RWPE1 (cell line): ENCODE measurements around the gene SALL2.
"Not testable (repeated sequence)": the region's sequence is repeated elsewhere in the genome, so short reads cannot be mapped to it uniquely, and the experiment has no call there.

Experiments used
- CTCF ChIA-PET: fragments of 350-600 bp; sonication (Branson Sonifier 250); formaldehyde crosslinking; extraction: SDS; loops from one replicate; lab custom pipeline; 2021; lab: Yijun Ruan, JAX
- POLR2A ChIA-PET: fragments of 400-600 bp; formaldehyde crosslinking; extraction: SDS; loops from one replicate; lab custom pipeline; 2020; ENCODE audit warnings: antibody characterized with exemption; ENCODE audit not compliant: low non-redundant PET; lab: Yijun Ruan, JAX
- DNase-seq: peaks from one replicate; pipeline ENCODE4 v3.0.0; 2012; ENCODE audit warnings: low spot score
- H3K27ac ChIP-seq: fragments of 450-650 bp; 2 replicates; pipeline ENCODE4 v1.5.1; 2017
- TF ChIP-seq, protein P1 (sequence below): fragments of 450-650 bp; conservative IDR thresholded peaks from 2 replicates; pipeline ENCODE4 v1.5.1; 2017; ENCODE audit warnings: low read depth, mild to moderate bottlenecking

Gene SALL2

DNA sequence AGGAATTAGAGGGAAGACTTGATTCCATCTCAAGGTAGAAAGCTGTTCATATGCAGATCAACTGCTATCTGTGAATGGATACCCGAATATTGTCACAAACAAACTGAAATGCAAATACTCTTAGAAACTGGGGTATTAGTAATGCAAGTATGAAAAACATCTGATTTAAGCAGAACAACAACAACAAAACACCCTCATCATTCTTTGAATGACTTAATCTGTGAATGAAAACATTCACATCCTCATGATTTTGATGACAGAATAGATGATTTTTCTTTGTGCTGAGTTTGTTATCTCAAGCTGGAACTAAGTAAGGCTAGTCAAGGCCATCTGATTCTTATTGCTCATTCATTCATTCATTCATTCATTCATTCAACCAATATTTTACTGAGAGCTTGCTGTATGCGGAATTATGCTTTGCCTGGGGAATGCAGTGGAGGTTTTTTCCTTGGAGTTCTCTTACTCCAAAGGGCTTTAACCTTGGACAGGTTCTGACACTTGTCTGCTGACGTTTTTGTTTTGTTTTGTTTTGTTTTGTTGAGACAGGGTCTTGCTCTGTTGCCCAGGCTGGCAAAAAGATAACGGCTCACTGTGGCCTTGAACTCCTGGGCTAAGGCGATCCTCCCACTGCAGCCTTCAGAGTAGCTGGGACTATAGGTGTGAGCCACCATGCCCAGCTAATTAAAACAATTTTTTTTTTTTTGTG lies 30.4 kb upstream of the SALL2 start:
- H3K27ac ChIP-seq: no peak overlapping the region
- TF ChIP-seq, protein P1, sequence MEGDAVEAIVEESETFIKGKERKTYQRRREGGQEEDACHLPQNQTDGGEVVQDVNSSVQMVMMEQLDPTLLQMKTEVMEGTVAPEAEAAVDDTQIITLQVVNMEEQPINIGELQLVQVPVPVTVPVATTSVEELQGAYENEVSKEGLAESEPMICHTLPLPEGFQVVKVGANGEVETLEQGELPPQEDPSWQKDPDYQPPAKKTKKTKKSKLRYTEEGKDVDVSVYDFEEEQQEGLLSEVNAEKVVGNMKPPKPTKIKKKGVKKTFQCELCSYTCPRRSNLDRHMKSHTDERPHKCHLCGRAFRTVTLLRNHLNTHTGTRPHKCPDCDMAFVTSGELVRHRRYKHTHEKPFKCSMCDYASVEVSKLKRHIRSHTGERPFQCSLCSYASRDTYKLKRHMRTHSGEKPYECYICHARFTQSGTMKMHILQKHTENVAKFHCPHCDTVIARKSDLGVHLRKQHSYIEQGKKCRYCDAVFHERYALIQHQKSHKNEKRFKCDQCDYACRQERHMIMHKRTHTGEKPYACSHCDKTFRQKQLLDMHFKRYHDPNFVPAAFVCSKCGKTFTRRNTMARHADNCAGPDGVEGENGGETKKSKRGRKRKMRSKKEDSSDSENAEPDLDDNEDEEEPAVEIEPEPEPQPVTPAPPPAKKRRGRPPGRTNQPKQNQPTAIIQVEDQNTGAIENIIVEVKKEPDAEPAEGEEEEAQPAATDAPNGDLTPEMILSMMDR: no peak
- CTCF ChIA-PET: interaction anchor here (0.6 to 1.9 kb wide), 4 partner anchors 45 to 482 kb away, joined by 3 to 30 read pairs (median 5); partner anchors contain the start of gene METTL3
- DNase-seq: no peak
- POLR2A ChIA-PET: interaction anchor here (0.5 to 0.7 kb wide), 4 partner anchors 45 to 99 kb away, joined by 3 to 7 read pairs (median 6); partner anchors contain the start of genes METTL3, RAB2B and TOX4

DNA sequence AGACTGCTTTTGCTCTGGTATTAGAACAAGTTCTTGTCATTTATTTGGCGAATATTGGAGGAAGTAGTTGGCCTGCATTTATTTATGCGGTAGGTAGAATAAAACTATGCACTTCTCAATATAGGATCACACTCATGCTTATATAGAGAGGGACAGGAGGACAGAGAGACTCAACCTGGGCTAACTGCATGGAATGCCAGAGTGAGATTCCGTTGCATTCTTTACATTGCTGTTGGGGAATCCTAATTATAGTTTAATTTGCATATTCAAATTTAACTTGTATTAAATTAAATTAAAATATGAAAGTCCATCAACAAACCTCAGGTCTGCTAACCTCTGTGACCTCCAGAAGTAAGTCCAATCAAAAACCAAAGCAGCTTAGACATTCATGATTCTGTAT lies 27.1 kb upstream of the SALL2 start:
- H3K27ac ChIP-seq: no peak overlapping the region
- no peak for DNase-seq
- POLR2A ChIA-PET: no interaction called here
- TF ChIP-seq, protein P1: no peak
- CTCF ChIA-PET: no interaction called here

DNA sequence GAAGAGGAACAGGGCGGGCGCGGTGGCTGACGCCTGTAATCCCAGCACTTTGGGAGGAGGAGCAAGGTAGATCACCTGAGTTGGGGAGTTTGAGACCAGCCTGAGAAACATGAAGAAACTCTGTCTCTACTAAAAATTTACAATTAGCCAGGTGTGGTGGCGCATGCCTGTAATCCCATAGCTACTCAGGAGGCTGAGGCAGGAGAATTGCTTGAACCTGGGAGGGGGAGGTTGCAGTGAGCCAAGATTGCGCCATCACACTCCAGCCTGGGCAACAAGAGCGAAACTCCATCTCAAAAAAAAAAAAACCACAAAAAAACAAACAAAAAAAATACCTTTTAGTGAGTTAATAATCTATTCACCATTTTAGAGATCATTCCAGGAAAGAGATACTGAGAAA lies 18.4 kb upstream of the SALL2 start:
- H3K27ac ChIP-seq, POLR2A ChIA-PET, DNase-seq: not testable (repeated sequence)
- CTCF ChIA-PET: interaction anchor here (0.6 kb wide), 1 partner anchor 85 kb away, joined by 3 read pairs; no protein-coding TSS in a partner anchor

DNA sequence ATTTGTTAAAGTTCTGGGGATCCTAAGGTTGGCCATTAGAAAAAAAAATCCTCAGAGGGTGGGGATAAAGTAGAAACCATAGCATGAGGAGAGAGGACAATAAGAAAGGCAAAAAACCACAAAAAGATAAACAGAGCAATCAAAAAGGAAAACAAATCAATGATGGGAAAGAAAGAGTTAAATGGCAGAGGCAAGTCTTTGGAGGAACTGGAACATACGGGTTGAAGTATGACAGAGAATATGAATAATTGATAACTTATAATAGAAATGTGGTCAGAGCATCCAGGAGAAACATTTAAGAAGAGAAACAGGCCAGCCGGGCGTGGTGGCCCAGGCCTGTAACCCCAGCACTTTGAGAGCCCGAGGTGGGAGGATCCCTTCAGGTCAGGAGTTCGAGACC lies 17.8 kb upstream of the SALL2 start:
- TF ChIP-seq, protein P1: no peak
- no peak for DNase-seq
- ChIA-PET CTCF (interaction anchor here (0.6 kb wide), 1 partner anchor 85 kb away, joined by 3 read pairs; no protein-coding TSS in a partner anchor), POLR2A (no interaction called here)
- H3K27ac ChIP-seq: no peak overlapping the region

DNA sequence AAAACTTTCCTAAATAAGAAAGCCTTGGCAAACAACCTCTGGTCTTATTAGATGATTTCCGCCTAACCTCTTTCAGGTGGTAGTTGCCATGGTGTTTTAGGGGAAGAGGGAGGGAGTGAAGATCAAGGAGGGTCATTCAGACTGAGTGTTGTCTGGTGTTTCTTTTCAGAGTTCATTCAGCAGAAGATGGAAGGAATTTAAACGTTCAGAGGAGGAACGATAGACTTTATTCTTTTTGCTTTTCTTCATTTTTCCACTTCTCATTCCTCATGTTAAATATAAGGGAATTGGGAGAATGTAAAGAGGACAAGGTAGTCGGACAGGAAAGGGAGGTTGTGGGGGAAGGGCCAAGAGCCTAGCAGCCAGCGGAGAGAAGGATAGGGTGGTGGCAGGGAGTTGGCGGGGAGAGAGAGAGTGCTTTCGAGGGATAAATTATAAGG lies 17.4 kb upstream of the SALL2 start:
- H3K27ac ChIP-seq: no peak overlapping the region

DNA sequence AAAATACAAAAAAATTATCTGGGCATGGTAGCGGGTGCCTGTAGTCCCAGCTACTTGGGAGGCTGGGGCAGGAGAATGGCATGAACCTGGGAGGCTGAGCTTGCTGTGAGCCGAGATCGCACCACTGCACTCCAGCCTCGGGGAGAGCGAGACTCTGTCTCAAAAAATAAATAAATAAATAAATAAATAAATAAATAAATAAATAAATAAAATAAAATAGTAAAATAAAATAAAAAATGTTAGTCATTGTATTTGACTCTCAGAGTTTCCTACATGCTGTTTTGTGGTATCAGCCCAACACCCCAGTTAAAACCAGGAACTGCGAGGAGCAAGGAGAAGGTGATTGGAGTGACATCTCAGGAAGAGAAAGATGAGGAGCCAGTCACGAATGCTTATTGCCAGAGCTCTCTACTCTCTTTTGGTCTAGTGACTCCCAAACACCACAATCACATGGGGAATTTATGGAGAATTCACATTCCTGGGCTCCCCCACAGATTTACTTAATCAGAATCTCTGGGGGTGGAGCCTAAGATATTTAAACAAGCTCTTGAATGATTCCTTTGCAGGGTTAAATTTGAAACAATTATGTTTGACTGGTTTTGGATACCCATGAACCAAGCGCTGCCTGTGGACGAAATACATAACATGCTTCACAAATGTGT lies 15.4 kb upstream of the SALL2 start:
- TF ChIP-seq, protein P1: no peak
- H3K27ac ChIP-seq: no peak overlapping the region
- ChIA-PET POLR2A (no interaction called here), CTCF (no interaction called here)
- DNase-seq: no peak

More for the DNA sequence above, 17.4 kb upstream of the SALL2 start:
- TF ChIP-seq, protein P1: no peak
- DNase-seq: no peak
- CTCF ChIA-PET: no interaction called here
- POLR2A ChIA-PET: no interaction called here
